Adrenal gland (tissue), 12 donors: ENCODE data around the gene PTK7. TPM values are rescaled to one million over a fixed set of nuclear protein-coding genes. Genes with fewer than 3 reads are reported as not detected.
A peak's percentile ranks its signal among the peaks of the same experiment; 100 is the strongest.

Experiments
- DNase-seq, 7 donors: peaks; one replicate each; pipeline ENCODE4 v3.0.0-alpha.2; 2019 to 2020
- H3K27ac ChIP-seq, 5 donors: fragments of 200-600 bp; sonication (generic) in 4 of 5; 1 replicate in 3 of 5; 2 replicates in 2 of 5; pipeline versions ENCODE4 v1.5.1 to v1.8.0; 2016 to 2020; ENCODE audit warnings: mild to moderate bottlenecking in 1 of 5
- H3K27me3 ChIP-seq: fragments of 200-600 bp; 2 replicates; pipeline ENCODE4 v1.8.0; 2021
- H3K36me3 ChIP-seq, 2 donors: fragments of 200-600 bp; replicated peaks in 1 of 2; 1 replicate in 1 of 2; 2 replicates in 1 of 2; pipeline versions ENCODE4 v1.5.1 to v1.8.0; 2018 to 2022
- H3K4me1 ChIP-seq, 2 donors: fragments of 200-600 bp; replicated peaks in 1 of 2; 1 replicate in 1 of 2; 2 replicates in 1 of 2; pipeline versions ENCODE4 v1.5.1 to v1.8.0; 2018 to 2021
- H3K4me3 ChIP-seq, 4 donors: fragments of 200-600 bp; sonication (generic) in 3 of 4; one replicate each; pipeline ENCODE4 v1.5.1; 2016 to 2018
- H3K9me3 ChIP-seq, 3 donors: fragments of 200-600 bp; sonication (generic) in 1 of 3; replicated peaks in 1 of 3; 1 replicate in 2 of 3; 2 replicates in 1 of 3; pipeline versions ENCODE4 v1.5.1 to v1.8.0; 2016 to 2021
- CTCF ChIP-seq, 6 experiments: fragments of 450-650 bp in 4 of 6; fragments of 200-600 bp in 2 of 6; sonication (generic) in 1 of 6; IDR thresholded peaks; 1 replicate in 5 of 6; 2 replicates in 1 of 6; pipeline versions ENCODE4 v1.5.1 to v1.8.0; 2016 to 2021; ENCODE audit warnings: antibody characterized with exemption in 6 of 6, mild to moderate bottlenecking in 2 of 6, moderate library complexity in 1 of 6
- POLR2A ChIP-seq, 2 donors: fragments of 450-650 bp; IDR thresholded peaks; one replicate each; pipeline ENCODE4 v1.6.1; 2017; ENCODE audit warnings: antibody characterized with exemption in 2 of 2, mild to moderate bottlenecking in 2 of 2, moderate library complexity in 1 of 2
- WGBS, 4 donors: extraction: QIAGEN DNeasy Blood & Tissue Kit in 2 of 4; methylation state at CpG; one replicate each; pipeline versions ENCODE4 v1.1.5 to v1.1.7; 2013 to 2017; 5-methylcytosine and 5-hydroxymethylcytosine counted together
- intact Hi-C, 2 donors: fragments of 100-400 bp; cut with DNase I; formaldehyde crosslinking; loops; one replicate each; pipeline versions ENCODE4 v1.14.1 to v1.15.0; 2022 to 2023
- polyA plus RNA-seq, 3 donors: library from polyadenylated mRNA; stranded (reverse); fragments of 200-250 nt in 2 of 3; fragments of 350-450 nt in 1 of 3; fragmentation: Illumina TruSeq in 1 of 3; extraction: RNeasy Lipid Tissue Mini Kit (QIAGEN cat#74804) in 1 of 3; gene quantifications; one replicate each; pipeline ENCODE4 v1.2.3, GENCODE V29; 2013 to 2014
- total RNA-seq, 9 donors: library from RNA; depleted of rRNA in 4 of 9; stranded (reverse); fragments of >200 nt in 4 of 9; fragments of 120-200 nt in 1 of 9; fragmentation: NEBNext Ultra II Directional in 1 of 9; extraction: Animal tissue kit (Norgen Biotek cat#: 25700) in 1 of 9; gene quantifications; one replicate each; pipeline versions ENCODE4 v1.1.0 to v1.2.4, GENCODE V29; 2013 to 2023
- donor health status: healthy with polysubstance abuse.
- donor health status: Bipolar disorder and iron deficiency.
- donor health status: DM: yes; HTN: yes; CAD: no.
- donor health status: DM: no; HTN: no; CAD: no.
- donor health status: DM: no; HTN: no; CAD: no.
- donor health status: DM: yes; HTN: yes; CAD: no.

Gene PTK7
- total and polyA plus RNA-seq, 12 donors = 2.8 to 16.7 (median 8.2) TPM

- no peak for TF ChIP-seq POLR2A (IDR thresholded peaks at IDR 0.05)
- TF ChIP-seq CTCF (IDR thresholded peaks at IDR 0.05) = no peak
- Histone ChIP-seq H3K4me1 (peaks cover 5 to 23% of the 10 kb centered on the region in 2 donors), H3K4me3 (no peak overlapping the region), H3K36me3 (peaks cover 0 to 41% of the 10 kb centered on the region in 2 donors), H3K27me3 (no peaks in the 10 kb centered on the region), H3K9me3 (no peaks in the 10 kb centered on the region), H3K27ac (no peak overlapping the region)
- WGBS, 4 donors = 68 to 81% (median 77%) methylated on average over 5 of the region's 5 CpGs
- DNase-seq = no peak
- intact Hi-C loops = no loop called here
Measured at GRCh38 chr6:43185391-43185985, 109.4 kb downstream of the PTK7 start.

DNA sequence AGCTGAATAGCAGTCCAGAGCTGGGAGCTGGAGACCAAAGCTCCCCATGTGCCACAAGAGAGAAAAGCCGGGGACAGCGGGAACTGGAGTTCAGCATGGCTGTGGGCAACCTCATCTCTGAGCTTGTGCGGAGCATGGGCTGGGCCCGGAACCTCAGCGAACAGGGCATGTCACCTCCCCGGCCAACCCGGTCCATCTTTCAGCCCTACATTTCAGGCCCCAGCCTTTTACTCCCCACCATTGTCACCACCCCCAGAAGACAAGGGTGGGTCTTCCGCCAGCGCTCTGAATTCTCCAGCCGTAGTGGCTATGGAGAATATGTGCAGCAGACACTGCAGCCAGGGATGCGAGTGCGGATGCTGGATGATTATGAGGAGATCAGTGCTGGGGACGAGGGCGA, 109.9 kb downstream of the PTK7 start:
- 96 to 98% (median 96%) methylated on average over 14 of the region's 14 CpGs for WGBS, 4 donors
- Histone ChIP-seq H3K27me3 (no peaks in the 10 kb centered on the region), H3K4me3 (no peak overlapping the region), H3K36me3 (peaks cover 0 to 44% of the 10 kb centered on the region in 2 donors), H3K27ac (no peak overlapping the region), H3K4me1 (peaks cover 5 to 23% of the 10 kb centered on the region in 2 donors), H3K9me3 (no peaks in the 10 kb centered on the region)
- intact Hi-C loops = no loop called here
- no peak for DNase-seq
- TF ChIP-seq POLR2A (IDR thresholded peaks at IDR 0.05) (no peak), CTCF (IDR thresholded peaks at IDR 0.05) (no peak)

DNA sequence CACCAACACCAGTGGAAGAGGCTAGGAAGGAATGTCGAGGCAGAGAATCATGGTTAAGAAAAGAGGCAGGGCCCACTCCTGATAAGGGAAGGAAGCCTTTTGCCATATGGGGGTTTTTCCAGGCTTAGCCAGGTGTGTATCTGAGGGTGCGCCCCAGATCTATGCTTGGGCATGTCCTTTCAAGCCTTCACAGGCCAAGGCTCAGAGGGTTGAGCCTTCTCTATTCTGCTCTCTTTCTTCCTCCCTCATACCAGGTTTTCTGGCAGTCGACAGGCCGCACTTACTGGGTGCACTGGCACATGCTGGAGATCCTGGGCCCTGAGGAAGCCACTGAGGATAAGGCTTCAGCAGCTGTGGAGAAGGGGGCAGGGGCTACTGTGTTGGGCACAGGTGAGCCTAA, 110.6 kb downstream of the PTK7 start:
- Histone ChIP-seq H3K4me3 (no peak overlapping the region), H3K27me3 (no peaks in the 10 kb centered on the region), H3K4me1 (peaks cover 1 to 18% of the 10 kb centered on the region in 2 donors), H3K9me3 (no peaks in the 10 kb centered on the region), H3K27ac (no peak overlapping the region), H3K36me3 (peaks cover 0 to 44% of the 10 kb centered on the region in 2 donors)
- DNase-seq = peak in 2 of 7 donors; percentile 8 to 37
- intact Hi-C loops = no loop called here
- WGBS, 4 donors = 90 to 99% (median 95%) methylated on average over 4 of the region's 4 CpGs
- TF ChIP-seq CTCF (IDR thresholded peaks at IDR 0.05) (no peak), POLR2A (IDR thresholded peaks at IDR 0.05) (no peak)

- 94 to 97% (median 94%) methylated on average over 3 to 7 of the region's 7 CpGs for WGBS, 4 donors
- DNase-seq = peak in 2 of 7 donors; percentile 6 to 39
- TF ChIP-seq POLR2A (IDR thresholded peaks at IDR 0.05) (no peak), CTCF (IDR thresholded peaks at IDR 0.05) (no peak)
- Histone ChIP-seq H3K27ac (no peak overlapping the region), H3K36me3 (peaks cover 0 to 46% of the 10 kb centered on the region in 2 donors), H3K27me3 (no peaks in the 10 kb centered on the region), H3K4me3 (no peak overlapping the region), H3K4me1 (peaks cover 0 to 13% of the 10 kb centered on the region in 2 donors), H3K9me3 (no peaks in the 10 kb centered on the region)
- intact Hi-C loops = no loop called here
Measured at GRCh38 chr6:43187821-43188220, 111.7 kb downstream of the PTK7 start.
